T follicular helper cell (primary cell): ENCODE data around the gene NRTN.

Experiments used
- DNase-seq: peaks from one replicate; pipeline ENCODE4 v3.0.0-alpha.2; 2020; ENCODE audit warnings: low read depth

Gene NRTN

GRCh38 chr19:5790559-5791520, 14.0 kb upstream of the NRTN start, which contains the start of gene DUS3L:
DUS3L (minus strand) TSS chr19:5791163; CDS start chr19:5791141, 22 bp downstream.
- DNase-seq, result peak; percentile 94

DNA sequence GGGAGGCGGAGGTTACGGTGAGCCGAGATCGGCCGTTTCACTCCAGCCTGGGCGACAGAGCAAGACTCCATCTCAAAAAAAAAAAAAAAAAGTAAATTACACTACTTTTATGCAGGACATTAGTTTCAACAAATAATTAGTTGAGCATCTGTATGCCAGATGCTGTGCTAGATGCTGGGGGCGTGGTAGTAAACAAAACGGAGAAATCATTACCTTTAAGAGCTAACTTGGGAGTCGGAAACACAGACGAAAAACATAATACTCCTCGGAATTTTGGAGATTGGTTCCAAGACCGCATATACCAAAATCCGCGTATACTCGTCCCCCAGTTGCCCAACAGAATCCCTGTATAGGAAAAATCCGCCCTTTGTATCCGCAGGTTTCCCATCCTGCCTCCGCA, 12.6 kb upstream of the NRTN start:
- DNase-seq, result no peak

GRCh38 chr19:5793188-5793587, 11.7 kb upstream of the NRTN start:
- no peak for DNase-seq

DNA sequence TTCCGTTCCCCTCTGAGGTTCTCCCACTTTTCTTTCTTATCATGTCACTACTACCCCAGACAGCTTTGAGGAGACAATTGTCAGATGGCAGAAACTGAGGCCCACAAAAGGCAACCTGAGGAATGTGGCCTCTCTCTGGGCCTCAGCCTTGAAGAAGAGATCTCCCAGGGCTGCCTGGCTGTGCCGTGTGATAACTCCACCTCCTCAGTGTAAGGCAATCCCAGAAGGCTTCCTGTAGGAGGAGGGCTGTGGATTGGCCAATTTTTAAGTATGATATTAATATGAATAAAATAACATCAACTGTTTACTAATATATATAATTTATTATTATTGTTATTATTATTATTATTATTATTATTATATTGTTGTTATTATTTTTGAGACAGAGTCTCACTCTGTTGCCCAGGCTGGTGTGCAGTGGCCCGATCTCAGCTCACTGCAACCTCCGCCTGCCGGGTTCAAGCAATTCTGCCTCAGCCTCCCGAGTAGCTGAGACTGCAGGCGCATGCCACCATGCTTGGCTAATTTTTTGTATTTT, 9.4 kb upstream of the NRTN start:
- no peak for DNase-seq

- no peak for DNase-seq
Observed at GRCh38 chr19:5798244-5798643, 6.6 kb upstream of the NRTN start.

DNA sequence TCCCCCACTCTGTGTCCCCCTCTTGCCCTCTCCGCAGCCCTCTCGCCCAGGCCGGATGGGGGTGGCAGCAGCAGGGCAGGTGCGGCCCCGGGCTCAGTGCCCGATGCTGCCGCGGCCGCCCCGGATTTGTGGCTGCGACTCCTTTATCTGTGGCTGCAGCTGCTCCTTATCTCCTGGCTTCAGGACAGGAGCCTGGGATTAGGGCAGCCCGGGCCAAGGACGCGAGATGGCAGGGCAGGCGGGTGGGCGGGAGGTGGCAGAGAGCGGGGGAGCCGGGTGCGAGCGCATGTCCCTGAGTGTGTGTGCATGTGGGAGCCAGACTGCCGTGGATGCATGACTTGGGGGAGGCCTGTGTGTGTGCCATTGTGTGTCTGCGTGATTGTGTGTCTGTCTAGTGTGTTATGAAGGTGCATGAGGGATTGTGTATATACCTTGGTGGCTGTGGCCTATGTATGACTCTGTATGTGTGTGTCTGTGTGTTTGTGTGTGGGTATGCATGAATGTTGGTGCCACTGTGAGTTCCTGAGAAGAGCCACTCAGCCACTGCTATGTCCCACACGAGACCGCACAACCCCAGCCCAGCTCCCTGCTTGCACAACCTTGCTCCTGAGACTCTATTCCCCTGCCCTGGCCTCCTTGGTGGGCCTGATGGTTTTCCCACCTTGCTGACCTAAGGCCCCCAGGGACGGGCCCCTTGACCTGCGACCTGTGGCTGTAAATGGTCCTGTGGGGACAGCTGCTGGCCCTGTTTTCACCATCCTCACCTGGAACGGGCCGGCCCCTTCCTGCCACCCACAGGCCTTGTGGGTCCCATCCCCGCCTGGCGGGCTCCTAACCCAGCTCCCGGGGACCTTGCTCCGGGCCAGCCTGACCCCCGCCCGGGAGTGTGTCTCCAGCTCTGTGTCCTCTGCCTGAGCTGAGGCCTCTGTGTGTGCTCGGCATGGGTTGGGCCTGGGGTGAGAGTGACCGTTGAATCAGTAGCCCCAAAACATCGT, 5.3 kb upstream of the NRTN start:
- no peak for DNase-seq

DNA sequence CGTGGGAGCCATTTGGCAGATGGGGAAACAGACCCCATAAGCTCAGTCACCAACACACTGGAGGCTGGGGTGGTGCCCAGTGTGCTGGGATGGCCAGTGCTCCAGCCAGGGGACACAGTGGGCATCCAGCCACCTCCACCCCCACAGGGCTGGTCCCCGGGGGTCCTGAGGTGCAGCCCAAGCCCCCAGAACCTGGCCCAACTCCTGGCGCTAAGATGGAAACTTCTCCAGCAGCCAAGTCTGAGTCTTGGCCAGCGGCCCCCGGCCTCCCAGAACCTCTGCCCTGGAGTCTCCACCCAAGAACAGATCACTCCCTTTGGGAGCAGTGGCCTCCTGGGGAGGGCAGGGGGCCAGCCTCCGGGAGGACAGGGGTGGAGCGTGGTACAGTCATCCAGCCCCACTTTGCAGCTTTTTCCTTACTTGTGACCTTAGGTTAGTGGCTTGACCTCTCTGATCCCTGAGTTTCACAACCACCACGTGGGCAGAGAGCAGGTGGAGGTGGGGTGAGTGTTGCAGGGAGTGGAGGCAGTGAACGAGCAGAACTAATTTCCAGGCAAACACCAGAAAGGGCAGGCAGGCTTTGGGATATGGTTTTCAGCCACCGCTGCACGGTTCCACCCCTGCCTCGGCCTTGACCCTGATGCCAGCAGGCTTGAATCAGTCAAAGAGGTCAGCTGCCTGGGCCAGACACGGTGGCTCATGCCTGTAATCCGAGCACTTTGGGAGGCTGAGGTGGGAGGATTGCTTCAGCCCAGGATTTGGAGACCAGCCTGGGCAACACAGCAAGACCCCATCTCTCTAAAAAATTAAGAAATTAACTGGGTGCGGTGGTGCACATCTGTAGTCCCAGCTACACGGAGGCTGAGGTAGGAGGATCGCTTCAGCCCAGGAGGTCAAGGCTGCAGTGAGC, 4.3 kb upstream of the NRTN start:
- DNase-seq, result no peak

GRCh38 chr19:5801796-5802619, 2.9 kb upstream of the NRTN start:
- no peak for DNase-seq

GRCh38 chr19:5803441-5803751, 1.5 kb upstream of the NRTN start:
- DNase-seq, result no peak

DNA sequence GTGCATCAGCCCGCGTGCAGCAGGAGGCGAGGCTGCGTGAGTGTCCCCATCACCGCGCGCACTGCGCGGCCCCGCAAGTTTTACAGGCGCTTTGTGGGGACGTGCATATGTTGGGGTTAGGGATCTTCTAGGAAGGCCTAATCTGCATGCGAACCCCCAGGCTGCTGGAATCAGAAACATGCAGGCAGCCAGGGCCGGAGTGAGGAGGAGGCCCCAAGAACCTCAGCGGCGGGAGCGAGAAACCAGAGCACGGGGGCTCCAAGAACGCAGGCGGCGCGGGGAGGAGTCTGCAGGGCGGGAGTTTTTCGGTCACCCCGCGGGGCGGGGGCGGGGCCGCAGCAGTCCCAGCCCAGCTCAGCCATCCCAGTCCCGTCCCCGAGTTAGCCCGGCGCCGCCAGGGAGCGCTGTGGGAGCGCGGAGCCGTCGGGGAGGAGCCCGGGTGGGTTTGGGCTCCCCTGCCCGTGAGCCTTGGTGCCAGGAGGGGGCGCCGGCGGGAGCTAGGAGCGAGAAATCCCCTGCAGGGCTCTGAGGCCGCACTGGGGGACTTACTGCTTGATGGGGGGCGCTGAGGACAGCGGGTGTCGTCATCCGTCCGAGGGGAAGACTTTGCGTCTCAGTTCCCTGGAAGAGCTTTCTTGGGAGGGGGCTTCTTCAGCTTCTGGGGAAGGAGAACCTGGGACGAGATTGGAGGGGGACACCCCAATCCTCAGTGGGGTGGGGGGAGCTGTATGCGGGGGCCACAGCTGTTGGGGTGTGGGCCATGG, 933 bp upstream of the NRTN start:
- peak; percentile 92 for DNase-seq

DNA sequence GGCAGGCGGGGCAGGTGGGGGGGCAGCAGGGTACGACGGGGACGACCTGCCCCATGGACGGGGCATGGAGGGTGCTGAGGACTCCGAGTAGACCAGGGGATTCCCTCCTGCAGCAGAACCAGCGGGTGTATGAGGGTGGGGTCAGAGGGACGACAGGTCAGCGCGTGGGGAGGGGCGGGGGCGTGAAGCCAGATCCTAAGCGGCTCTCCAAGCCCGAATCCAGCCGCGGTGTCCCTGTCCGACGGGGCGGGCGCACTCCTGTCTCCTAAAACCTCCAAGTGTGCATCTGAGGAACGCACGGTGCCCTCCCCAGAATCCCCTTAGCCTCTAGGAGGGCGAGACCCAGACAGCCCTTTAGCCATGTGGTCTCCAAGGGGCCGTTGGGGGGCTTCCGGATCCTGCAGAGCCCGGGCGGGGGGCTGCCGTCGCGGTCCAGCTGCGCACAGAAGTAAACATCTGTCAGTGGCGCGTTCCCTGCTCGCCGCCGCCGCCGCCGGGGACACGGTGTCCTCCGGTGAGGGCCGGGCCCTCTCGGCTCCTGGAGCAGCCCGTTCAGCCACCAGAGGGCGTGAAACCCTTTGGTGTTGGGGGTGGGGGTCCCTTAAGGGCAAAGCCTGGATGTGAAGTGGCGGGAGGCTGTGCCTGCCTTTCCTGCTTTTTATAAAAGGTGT, 730 bp downstream of the NRTN start:
- DNase-seq, result peak; percentile 45

DNA sequence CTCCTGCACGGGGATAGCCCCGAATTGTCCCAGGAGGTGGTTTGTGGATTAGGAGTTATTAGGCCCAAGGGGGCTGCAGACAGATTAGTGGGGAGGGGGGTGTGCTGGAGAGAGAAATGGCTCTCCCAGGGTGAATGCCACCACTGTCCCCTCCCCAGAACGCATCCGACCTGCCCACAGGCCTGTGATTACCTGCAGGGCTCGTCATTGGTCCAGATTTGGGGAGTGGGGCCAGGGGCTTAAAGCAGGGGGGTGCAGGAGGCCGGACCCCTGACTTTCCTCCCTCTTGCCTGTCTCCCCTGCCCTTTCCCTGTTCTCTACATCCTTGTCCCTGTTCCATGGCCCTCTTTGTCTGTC, 1.2 kb downstream of the NRTN start:
- DNase-seq, result no peak

- DNase-seq, result no peak
Observed at GRCh38 chr19:5806905-5807304, 2.0 kb downstream of the NRTN start.

- no peak for DNase-seq
Observed at GRCh38 chr19:5808120-5808816, 3.4 kb downstream of the NRTN start.

- DNase-seq, result no peak
Observed at GRCh38 chr19:5809053-5809452, 4.2 kb downstream of the NRTN start.

GRCh38 chr19:5809469-5809868, 4.6 kb downstream of the NRTN start:
- DNase-seq, result no peak

DNA sequence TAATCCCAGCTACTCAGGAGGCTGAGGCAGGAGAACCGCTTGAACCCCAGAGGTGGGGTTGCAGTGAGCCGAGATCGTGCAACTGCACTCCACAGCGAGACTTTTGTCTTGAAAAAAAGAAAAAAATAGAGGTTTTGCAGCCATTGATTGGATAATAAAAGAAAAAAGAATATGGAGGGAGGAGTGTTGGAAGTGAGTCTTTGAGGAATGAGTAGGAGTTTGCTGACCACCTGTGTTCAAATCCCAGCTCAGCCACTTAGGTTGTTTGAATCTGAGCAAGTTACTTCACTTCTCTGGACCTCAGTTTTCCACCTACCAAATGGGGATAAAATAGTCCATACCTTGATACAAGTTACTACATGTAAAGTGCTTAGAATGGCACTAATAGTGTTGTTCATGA, 6.2 kb downstream of the NRTN start:
- DNase-seq, result no peak

DNA sequence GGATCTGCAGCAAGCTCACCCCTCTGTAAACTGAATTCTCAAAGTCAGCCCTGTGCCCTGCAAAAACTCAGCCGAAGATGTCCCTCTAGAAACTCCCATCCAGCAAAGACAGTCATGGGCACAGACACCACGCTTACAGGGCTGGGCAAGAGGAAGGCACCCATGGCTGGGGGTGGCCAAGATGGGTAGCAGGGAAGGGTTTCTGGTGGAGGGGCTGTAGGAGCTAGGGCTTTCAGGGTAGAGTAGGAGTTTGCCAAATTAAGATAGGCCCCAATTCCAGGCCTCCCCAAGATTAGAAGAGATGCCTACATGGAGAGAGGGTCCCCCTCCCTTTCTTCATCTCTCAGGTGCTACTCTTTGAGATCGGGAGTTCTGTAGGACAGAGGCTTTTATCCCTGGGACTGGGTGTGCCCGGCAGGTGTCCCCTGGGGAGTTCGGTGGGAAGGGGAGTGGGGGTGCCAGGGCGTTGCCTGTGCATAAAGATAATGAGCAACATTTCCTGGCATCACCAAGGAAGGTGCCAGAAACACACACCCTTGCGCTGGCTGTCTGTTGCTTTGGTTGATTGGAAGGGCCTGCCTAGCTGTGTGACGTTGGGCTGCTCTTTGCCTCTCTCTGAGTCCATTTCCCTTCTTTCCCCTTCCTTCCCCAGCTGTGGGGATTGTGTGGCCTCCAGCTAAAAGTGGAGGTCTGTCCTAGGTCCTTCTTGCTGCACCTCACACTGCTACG, 9.4 kb downstream of the NRTN start:
- DNase-seq, result no peak
